GM12878 (cell line): Measurements from ENCODE around the gene MRPL41. TPM values are rescaled to one million over a fixed set of nuclear protein-coding genes. Genes with fewer than 3 reads are reported as not detected.

ENCODE experiments used
- ATAC-seq: fragments of 200-7000 bp; cut with Tn5 transposase; 3 replicates; pipeline ENCODE4 v1.9.1; 2020; ENCODE audit warnings: mild to moderate bottlenecking, moderate library complexity
- BruUV-seq: library from RNA; stranded (reverse); fragments of 400-500 nt; replicated peaks from 2 replicates; lab custom pipeline; 2021; lab: Mats Ljungman, UMichigan
- CTCF ChIA-PET: fragments of 300-600 bp; sonication (Branson Sonifier 250); formaldehyde crosslinking; extraction: SDS; loops from one replicate; lab custom pipeline; 2021; ENCODE audit warnings: inconsistent platforms; lab: Yijun Ruan, JAX
- POLR2A ChIA-PET: fragments of 350-600 bp; formaldehyde crosslinking; extraction: SDS; loops from one replicate; lab custom pipeline; 2021; ENCODE audit warnings: inconsistent platforms; lab: Charles Lee
- RAD21 ChIA-PET: fragments of 300-600 bp; sonication (Branson Sonifier 250); formaldehyde crosslinking; loops from one replicate; lab custom pipeline; 2023; ENCODE audit warnings: antibody characterized with exemption; ENCODE audit not compliant: unreplicated experiment; lab: Charles Lee
- SMC1A ChIA-PET: fragments of 300-600 bp; sonication (Branson Sonifier 250); formaldehyde crosslinking; loops from one replicate; lab custom pipeline; 2023; ENCODE audit not compliant: unreplicated experiment, uncharacterized antibody; lab: Charles Lee
- DNase-seq: peaks from one replicate; pipeline ENCODE4 v3.0.0-alpha.2; 2011; ENCODE audit warnings: low read depth, low spot score
- FAIRE-seq: peaks from 3 replicates; lab custom pipeline; 2011; peaks lifted over from hg19 to GRCh38; lab: Jason Lieb, UNC
- H2AFZ ChIP-seq: 2 replicates; pipeline ENCODE4 v1.6.0; 2011; ENCODE audit warnings: low read depth, low read length, control low read depth; ENCODE audit not compliant: control insufficient read depth
- H3K27ac ChIP-seq: 2 replicates; pipeline ENCODE4 v1.5.1; 2011; ENCODE audit warnings: control low read depth; ENCODE audit not compliant: control insufficient read depth, insufficient read depth
- H3K27me3 ChIP-seq, 2 experiments: replicated peaks in 1 of 2; 2 replicates each; pipeline versions ENCODE4 v1.6.0 to v1.6.1; 2011; ENCODE audit warnings: low read length in 1 of 2; ENCODE audit not compliant: control insufficient read depth in 2 of 2, insufficient read depth in 2 of 2
- H3K36me3 ChIP-seq, 2 experiments: 2 replicates each; pipeline ENCODE4 v1.5.1; 2011; ENCODE audit warnings: low read length in 1 of 2; ENCODE audit not compliant: control insufficient read depth in 2 of 2, insufficient read depth in 2 of 2
- H3K4me1 ChIP-seq: 2 replicates; pipeline ENCODE4 v1.6.1; 2011; ENCODE audit warnings: mild to moderate bottlenecking, low read length, moderate library complexity, mixed read lengths; ENCODE audit not compliant: control insufficient read depth, insufficient read depth
- H3K4me2 ChIP-seq: 2 replicates; pipeline ENCODE4 v1.6.0; 2011; ENCODE audit warnings: control low read depth; ENCODE audit not compliant: control insufficient read depth, insufficient read depth
- H3K4me3 ChIP-seq: fragments of 200-600 bp; sonication (generic); 2 replicates; pipeline ENCODE4 v1.5.1; 2016
- H3K79me2 ChIP-seq: 2 replicates; pipeline ENCODE4 v1.6.0; 2011; ENCODE audit warnings: low read length; ENCODE audit not compliant: control insufficient read depth, insufficient read depth
- H3K9ac ChIP-seq: 2 replicates; pipeline ENCODE4 v1.8.0; 2011; ENCODE audit warnings: low read length, control low read depth, mixed read lengths; ENCODE audit not compliant: control insufficient read depth, insufficient read depth
- H3K9me3 ChIP-seq: replicated peaks from 3 replicates; pipeline ENCODE4 v1.5.1; 2011; ENCODE audit warnings: mild to moderate bottlenecking, low read length; ENCODE audit not compliant: control insufficient read depth, insufficient read depth
- H4K20me1 ChIP-seq: 2 replicates; pipeline ENCODE4 v1.6.0; 2011; ENCODE audit not compliant: control insufficient read depth, insufficient read depth
- ATF2 ChIP-seq: IDR thresholded peaks from 2 replicates; pipeline ENCODE4 v1.6.1; 2012; ENCODE audit warnings: low read length, inconsistent platforms
- CHD2 ChIP-seq: IDR thresholded peaks from 2 replicates; pipeline ENCODE4 v1.6.1; 2011; ENCODE audit warnings: low read depth, low read length, improper control_type of control experiment, borderline replicate concordance
- EED ChIP-seq: sonication (generic); IDR thresholded peaks from 2 replicates; pipeline ENCODE4 v1.6.1; 2016; ENCODE audit warnings: antibody characterized with exemption, low read depth
- HSF1 ChIP-seq: fragments of 150-350 bp; IDR thresholded peaks from 2 replicates; pipeline ENCODE4 v1.6.1; 2014; ENCODE audit warnings: mild to moderate bottlenecking, low read depth, low read length
- IKZF1 ChIP-seq: fragments of 450-650 bp; conservative IDR thresholded peaks from 2 replicates; pipeline ENCODE4 v1.6.1; 2017; ENCODE audit warnings: antibody characterized with exemption, mild to moderate bottlenecking
- JUND ChIP-seq: IDR thresholded peaks from 2 replicates; pipeline ENCODE4 v1.6.1; 2012; ENCODE audit warnings: low read depth, mild to moderate bottlenecking, low read length, improper control_type of control experiment, moderate library complexity
- WGBS: methylation state at CpG from one replicate; pipeline ENCODE4 v1.1.6; 2016; ENCODE audit warnings: low lambda C conversion rate; ENCODE audit not compliant: insufficient replicate concordance, insufficient coverage; ENCODE audit errors: missing lambda C conversion rate; 5-methylcytosine and 5-hydroxymethylcytosine counted together
- in situ Hi-C: fragments of 300-500 bp; cut with MboI; formaldehyde crosslinking; loops from 9 replicates; pipeline ENCODE4 v1.14.3; 2018; ENCODE audit warnings: mixed read lengths
- intact Hi-C: fragments of 100-400 bp; cut with micrococcal nuclease; formaldehyde crosslinking; loops from one replicate; pipeline ENCODE4 v1.14.2; 2022; ENCODE audit not compliant: unreplicated experiment
- polyA plus RNA-seq, 11 experiments: library from polyadenylated mRNA; depleted of rRNA in 4 of 11; unstranded in 6 of 11; stranded (reverse) in 5 of 11; fragments of >200 nt; fragmentation: Nextera tagmentation in 4 of 11; fragmentation: Illumina TruSeq in 1 of 11; extraction: Ambion mirVana in 4 of 11; extraction: Trizol in 1 of 11; gene quantifications; 1 replicate in 1 of 11; 2 replicates in 10 of 11; pipeline versions ENCODE4 v1.2.1 to v1.2.3, GENCODE V29; 2011 to 2016; ENCODE audit warnings: inconsistent platforms in 2 of 11, missing spikeins in 2 of 11, low read depth in 1 of 11
- total RNA-seq, 4 experiments: library from RNA; depleted of rRNA in 3 of 4; stranded (reverse); fragments of >200 nt in 3 of 4; fragmentation: Illumina TruSeq in 1 of 4; extraction: Trizol in 1 of 4; gene quantifications; 2 replicates each; pipeline versions ENCODE4 v1.2.1 to v1.2.3, GENCODE V29; 2013 to 2021

The MRPL41 gene
- total and polyA plus RNA-seq, 10 of the 15 experiments (the other 5 are each of a cell fraction or from before 2014, with no cell fraction given), result 1.3 to 116 (median 40.1) TPM

GRCh38 chr9:137590123-137590468, 38.4 kb downstream of the MRPL41 start:
- H3K79me2 ChIP-seq, result peaks cover 14% of the 10 kb centered on the region
- no peaks in the 10 kb centered on the region for H3K27me3 ChIP-seq
- intact Hi-C loops, result no loop called here
- H3K9me3 ChIP-seq, result no peaks in the 10 kb centered on the region
- FAIRE-seq (no peak), ATAC-seq (no peak), DNase-seq (no peak)
- ChIA-PET RAD21 (interaction anchor here (0.8 to 0.9 kb wide), 2 partner anchors 29 to 39 kb away, joined by 3 to 4 read pairs; partner anchors contain the start of genes EHMT1 and MRPL41), SMC1A (interaction anchor here (1.0 kb wide), 1 partner anchor 14 kb away, joined by 3 read pairs; no protein-coding TSS in a partner anchor), CTCF (interaction anchor here (1.2 kb wide), 1 partner anchor 12 kb away, joined by 3 read pairs; no protein-coding TSS in a partner anchor), POLR2A (interaction anchor here (1.0 kb wide), 1 partner anchor 38 kb away, joined by 3 read pairs; the partner anchor contains the start of gene MRPL41)
- H3K36me3 ChIP-seq, result peaks cover 11 to 12% of the 10 kb centered on the region in 2 experiments; a peak in 3 of 4 replicates
- in situ Hi-C loops, result no loop called here
- no TSS peak for BruUV-seq
- H3K4me3 ChIP-seq, result no peak overlapping the region; the same call in 1 of the 2 replicates
- no peak overlapping the region for H2AFZ ChIP-seq
- WGBS, result no CpG with 5 or more reads among the region's 61 CpGs
- peaks cover 6% of the 10 kb centered on the region; the same call in 1 of the 2 replicates for H3K4me1 ChIP-seq
- no peaks in the 10 kb centered on the region for H4K20me1 ChIP-seq
- no peak overlapping the region for H3K4me2 ChIP-seq
- no peak overlapping the region; the same call in 1 of the 2 replicates for H3K27ac ChIP-seq
- TF ChIP-seq CHD2, result no peak
- no peak for TF ChIP-seq ATF2
- TF ChIP-seq HSF1, result no peak
- TF ChIP-seq EED, result no peak
- 0 out of 2 replicates have a peak, but pooled peaks have one; percentile 8 for TF ChIP-seq IKZF1
- no peak for TF ChIP-seq JUND
- H3K9ac ChIP-seq, result no peak overlapping the region; the same call in 1 of the 2 replicates
